Measurements from ENCODE around the gene DLX3.

Gene DLX3

GRCh38 chr17:49969134-49969759, 25.8 kb downstream of the DLX3 start, which contains the start of gene DLX4:
DLX4 (plus strand) TSS chr17:49969190; CDS start chr17:49969469, 279 bp downstream.
- TF ChIP-seq CTCF (conservative IDR thresholded peaks at IDR 0.05; ENCODE audit: low read depth, low read length), result no peak
- DNase-seq (ENCODE audit: low read depth), result no peak
- peak within 1 kb of the TSS; percentile 31 for H3K4me3 ChIP-seq (ENCODE audit: low read depth, low read length)

- DNase-seq (ENCODE audit: low read depth), result peak; percentile 67
- peak overlapping the region; percentile 31 for H3K4me3 ChIP-seq (ENCODE audit: low read depth, low read length)
- no peak for TF ChIP-seq CTCF (conservative IDR thresholded peaks at IDR 0.05; ENCODE audit: low read depth, low read length)
Measured at GRCh38 chr17:49968405-49969133, 26.5 kb downstream of the DLX3 start.

- DNase-seq (ENCODE audit: low read depth), result no peak
- peak overlapping the region; percentile 31 for H3K4me3 ChIP-seq (ENCODE audit: low read depth, low read length)
- no peak for TF ChIP-seq CTCF (conservative IDR thresholded peaks at IDR 0.05; ENCODE audit: low read depth, low read length)
Measured at GRCh38 chr17:49967621-49968404, 27.2 kb downstream of the DLX3 start.

GRCh38 chr17:49967205-49967604, 27.8 kb downstream of the DLX3 start:
- no peak overlapping the region for H3K4me3 ChIP-seq (ENCODE audit: low read depth, low read length)
- no peak for DNase-seq (ENCODE audit: low read depth)
- TF ChIP-seq CTCF (conservative IDR thresholded peaks at IDR 0.05; ENCODE audit: low read depth, low read length), result no peak

GRCh38 chr17:49966767-49967166, 28.3 kb downstream of the DLX3 start:
- TF ChIP-seq CTCF (conservative IDR thresholded peaks at IDR 0.05; ENCODE audit: low read depth, low read length), result no peak
- no peak overlapping the region for H3K4me3 ChIP-seq (ENCODE audit: low read depth, low read length)
- no peak for DNase-seq (ENCODE audit: low read depth)

- TF ChIP-seq CTCF (conservative IDR thresholded peaks at IDR 0.05; ENCODE audit: low read depth, low read length), result no peak
- DNase-seq (ENCODE audit: low read depth), result no peak
- no peak overlapping the region for H3K4me3 ChIP-seq (ENCODE audit: low read depth, low read length)
Measured at GRCh38 chr17:49965524-49965909, 29.5 kb downstream of the DLX3 start.
